OCI-LY3 (cell line): ENCODE data around the gene FCHSD2.

ENCODE experiments used
- CTCF ChIP-seq: fragments of 200-600, 300-600 bp; sonication (generic); IDR thresholded peaks from 2 replicates; pipeline ENCODE4 v1.5.1; 2014; ENCODE audit warnings: antibody characterized with exemption, low read length, low read depth
- EZH2phosphoT487 ChIP-seq: fragments of 200-600 bp; shearing (Covaris generic); IDR thresholded peaks from 2 replicates; pipeline ENCODE4 v1.6.1; 2018; ENCODE audit warnings: antibody characterized with exemption, mixed run types, low read depth

- no peak for TF ChIP-seq CTCF
- no peak for TF ChIP-seq EZH2phosphoT487
These were observed 188.5 kb downstream of the FCHSD2 start for GRCh38 chr11:72953637-72954036.
